H1 (cell line): ENCODE measurements around the gene U2AF1L4. TPM values are rescaled to one million over a fixed set of nuclear protein-coding genes. Genes with fewer than 3 reads are reported as not detected.

ENCODE experiments used
- ATF3 ChIP-seq: IDR thresholded peaks from 2 replicates; pipeline ENCODE4 v1.6.1; 2011; ENCODE audit warnings: low read depth, mild to moderate bottlenecking, low read length; ENCODE audit not compliant: insufficient read depth
- BCL11A ChIP-seq, 2 experiments: IDR thresholded peaks; one replicate each; pipeline ENCODE4 v1.6.1; 2011; ENCODE audit warnings: low read depth in 2 of 2, low read length in 2 of 2, mild to moderate bottlenecking in 2 of 2
- BRCA1 ChIP-seq: IDR thresholded peaks from 2 replicates; pipeline ENCODE4 v1.6.1; 2012; ENCODE audit warnings: low read depth, low read length, improper control_type of control experiment
- CHD1 ChIP-seq: IDR thresholded peaks from 2 replicates; pipeline ENCODE4 v1.6.1; 2012; ENCODE audit warnings: low read depth, low read length, improper control_type of control experiment
- CHD2 ChIP-seq: IDR thresholded peaks from 2 replicates; pipeline ENCODE4 v1.6.1; 2012; ENCODE audit warnings: low read length, improper control_type of control experiment
- CREB1 ChIP-seq: IDR thresholded peaks from 2 replicates; pipeline ENCODE4 v1.6.1; 2012; ENCODE audit warnings: inconsistent platforms
- CTBP2 ChIP-seq: IDR thresholded peaks from 2 replicates; pipeline ENCODE4 v1.7.0; 2011; ENCODE audit warnings: borderline replicate concordance, mild to moderate bottlenecking, moderate library complexity, mixed read lengths, low read length; ENCODE audit not compliant: insufficient read depth, insufficient read length
- GABPA ChIP-seq: IDR thresholded peaks from 2 replicates; pipeline ENCODE4 v1.6.1; 2011; ENCODE audit warnings: mild to moderate bottlenecking, low read length, moderate library complexity, borderline replicate concordance; ENCODE audit not compliant: insufficient read depth
- HDAC2 ChIP-seq, 2 experiments: fragments of 300-600 bp in 1 of 2; sonication (generic) in 1 of 2; IDR thresholded peaks; 2 replicates each; pipeline ENCODE4 v1.6.1; 2011 to 2012; ENCODE audit warnings: low read depth in 2 of 2, low read length in 2 of 2, mild to moderate bottlenecking in 2 of 2, moderate library complexity in 2 of 2, borderline replicate concordance in 1 of 2, inconsistent platforms in 1 of 2
- POLR2AphosphoS5 ChIP-seq: IDR thresholded peaks from 2 replicates; pipeline ENCODE4 v1.6.1; 2011; ENCODE audit warnings: low read depth, low read length
- RXRA ChIP-seq: IDR thresholded peaks from 2 replicates; pipeline ENCODE4 v1.6.1; 2011; ENCODE audit warnings: low read depth, mild to moderate bottlenecking, low read length, moderate library complexity; ENCODE audit not compliant: insufficient read depth
- SP4 ChIP-seq: IDR thresholded peaks from 2 replicates; pipeline ENCODE4 v1.6.1; 2012; ENCODE audit warnings: low read length, inconsistent platforms
- TAF1 ChIP-seq: IDR thresholded peaks from 2 replicates; pipeline ENCODE4 v1.6.1; 2011; ENCODE audit warnings: mild to moderate bottlenecking, low read depth, low read length
- TBP ChIP-seq: IDR thresholded peaks from 2 replicates; pipeline ENCODE4 v1.6.1; 2011; ENCODE audit warnings: low read depth, low read length, improper control_type of control experiment
- TEAD4 ChIP-seq: IDR thresholded peaks from 2 replicates; pipeline ENCODE4 v1.6.1; 2012; ENCODE audit warnings: low read depth, low read length, inconsistent platforms, mixed read lengths
- ZNF274 ChIP-seq: IDR thresholded peaks from 2 replicates; pipeline ENCODE4 v1.7.0; 2012; ENCODE audit warnings: low read length, borderline replicate concordance; ENCODE audit errors: extremely low read depth
- polyA plus RNA-seq, 7 experiments: library from polyadenylated mRNA; depleted of rRNA in 3 of 7; stranded (reverse) in 5 of 7; unstranded in 2 of 7; fragments of >200 nt in 5 of 7; fragments of 200-250 nt in 2 of 7; gene quantifications; 1 replicate in 5 of 7; 2 replicates in 1 of 7; 4 replicates in 1 of 7; pipeline versions ENCODE4 v1.2.1 to v1.2.3, GENCODE V29; 2011 to 2013; ENCODE audit warnings: missing spikeins in 2 of 7, mixed read lengths in 2 of 7
- total RNA-seq: library from RNA; stranded (reverse); fragmentation: NEBNext Ultra II Directional; extraction: Animal tissue kit (Norgen Biotek cat#: 25700); gene quantifications from 2 replicates; pipeline ENCODE4 v1.2.1, GENCODE V29; 2021

U2AF1L4 gene
- total and polyA plus RNA-seq, 2 of the 8 experiments (the other 6 are each of a cell fraction or from before 2014, with no cell fraction given): 15.1 to 32.7 TPM

- TF ChIP-seq TAF1: peak; percentile 83
- no peak for TF ChIP-seq CHD1
- peak; percentile 10; the same call in 1 of the 2 replicates for TF ChIP-seq TEAD4
- no peak for TF ChIP-seq BCL11A (IDR thresholded peaks at IDR 0.05; ENCODE audit: low read depth in 2 of 2, low read length in 2 of 2)
- no peak for TF ChIP-seq SP4
- TF ChIP-seq RXRA: 0 out of 2 replicates have a peak, but pooled peaks have one; percentile 31
- no peak for TF ChIP-seq ZNF274
- peak; percentile 78 for TF ChIP-seq TBP
- TF ChIP-seq BRCA1: no peak
- 0 out of 2 replicates have a peak, but pooled peaks have one; percentile 49 for TF ChIP-seq CREB1
- TF ChIP-seq CHD2: peak; percentile 52
- TF ChIP-seq GABPA: no peak
- peak; percentile 64 for TF ChIP-seq POLR2AphosphoS5
- peak; percentile 34 for TF ChIP-seq CTBP2
- peak; percentile 22; the same call in 1 of the 2 replicates for TF ChIP-seq ATF3
- TF ChIP-seq HDAC2 (IDR thresholded peaks at IDR 0.05; ENCODE audit: borderline replicate concordance in 1 of 2, low read depth in 2 of 2, low read length in 2 of 2): peak; percentile 22 to 94; a peak in 3 of 4 replicates
Observed at GRCh38 chr19:35716801-35717664, 28.2 kb downstream of the U2AF1L4 start (continued).
